GM19025 (cell line): ENCODE measurements around the gene GGT6.

ENCODE experiments used
- ATAC-seq: cut with Tn5 transposase; IDR thresholded peaks from one replicate; pipeline ENCODE4 v1.9.1; 2021; ENCODE audit warnings: mild to moderate bottlenecking, low read depth, moderate library complexity; ENCODE audit not compliant: unreplicated experiment

GGT6 gene

GRCh38 chr17:4554997-4555799 is 5.2 kb downstream of the GGT6 start, which contains the start of gene MYBBP1A:
Gene MYBBP1A (minus strand): TSS chr17:4555384. CDS start chr17:4555324, 60 bp downstream.
- ATAC-seq, result peak; percentile 89

- no peak for ATAC-seq
These were observed 5.9 kb downstream of the GGT6 start for GRCh38 chr17:4554441-4554996.

- no peak for ATAC-seq
These were observed 6.7 kb downstream of the GGT6 start for GRCh38 chr17:4553669-4554068.

GRCh38 chr17:4551796-4552525 is 8.4 kb downstream of the GGT6 start:
- no peak for ATAC-seq

GRCh38 chr17:4551141-4551540 is 9.2 kb downstream of the GGT6 start:
- ATAC-seq, result no peak

- ATAC-seq, result no peak
These were observed 9.8 kb downstream of the GGT6 start for GRCh38 chr17:4550534-4551039.

- no peak for ATAC-seq
These were observed 10.4 kb downstream of the GGT6 start for GRCh38 chr17:4549781-4550533.

DNA sequence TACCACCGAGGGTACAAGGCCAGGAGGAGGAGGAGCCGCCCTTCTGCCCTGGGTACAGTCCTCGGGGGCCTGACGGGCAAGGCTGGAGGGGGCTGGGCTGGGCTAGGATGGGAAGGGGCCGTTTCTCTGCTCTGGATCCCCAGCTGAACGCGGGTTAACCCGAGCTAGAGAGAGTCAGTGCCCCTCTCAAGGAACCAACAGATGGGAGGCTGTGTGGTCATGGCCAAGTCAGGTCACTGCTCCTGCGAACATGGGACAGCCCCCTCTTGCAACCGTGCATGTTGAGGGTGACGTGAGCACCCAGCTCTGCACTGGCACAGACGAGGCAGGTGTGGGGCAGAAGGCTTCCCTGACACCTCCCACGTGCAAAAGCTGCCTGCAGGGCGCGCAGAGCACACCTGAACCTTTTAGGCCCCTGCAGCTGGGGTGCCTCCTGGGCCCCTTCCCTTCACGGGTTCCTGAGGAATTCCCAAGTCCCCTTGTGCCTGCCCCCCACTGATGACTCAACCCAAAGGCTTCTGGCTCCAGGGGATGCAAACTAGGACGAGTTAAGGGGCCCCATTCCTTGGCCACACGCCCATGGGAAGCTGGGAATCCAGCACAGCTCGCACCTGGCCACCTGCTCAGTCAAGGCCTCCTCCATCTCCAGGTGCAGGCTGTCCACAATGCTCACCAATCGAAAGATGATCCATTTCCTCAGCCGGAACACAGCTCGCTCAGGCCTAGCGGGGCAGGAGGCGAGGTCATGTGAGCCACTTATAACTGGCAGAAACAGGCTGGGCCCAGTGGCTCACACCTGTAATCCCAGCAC is 11.5 kb downstream of the GGT6 start:
- no peak for ATAC-seq

DNA sequence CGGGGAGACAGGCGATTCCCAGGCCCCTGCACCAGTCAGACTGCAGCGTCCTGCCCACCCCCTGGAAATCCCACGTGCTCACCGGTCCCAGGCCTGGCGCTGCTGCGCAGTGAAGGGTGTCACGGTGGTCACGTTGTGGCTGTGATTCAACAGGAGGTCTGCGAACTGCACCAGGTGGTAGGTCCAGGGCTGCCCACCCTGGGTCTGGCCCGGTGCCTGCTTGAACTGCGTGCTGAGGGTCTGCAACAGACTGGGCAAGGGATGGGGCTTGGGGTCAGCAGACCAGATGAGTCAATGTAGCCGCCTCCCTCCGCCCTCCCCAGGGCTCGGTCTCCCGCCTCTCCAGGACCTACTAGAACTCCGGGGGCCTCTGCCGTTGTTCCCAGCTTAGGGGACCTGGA is 12.3 kb downstream of the GGT6 start:
- ATAC-seq, result no peak

GRCh38 chr17:4547118-4547906 is 13.1 kb downstream of the GGT6 start:
- ATAC-seq, result no peak

- no peak for ATAC-seq
These were observed 15.0 kb downstream of the GGT6 start for GRCh38 chr17:4545217-4545951.

DNA sequence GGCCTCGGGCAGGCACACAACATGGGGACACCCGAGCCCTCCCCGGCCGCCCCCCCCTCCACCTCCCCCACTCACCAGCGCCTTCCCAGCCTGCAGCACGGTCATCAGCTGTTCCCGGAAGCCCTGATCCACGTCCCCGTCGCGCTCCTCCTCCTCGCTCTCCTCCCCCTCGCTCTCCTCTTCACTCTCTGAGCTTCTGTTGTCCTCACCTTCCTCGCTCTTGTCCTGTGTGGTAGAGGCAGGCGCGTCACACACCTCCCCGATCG is 15.5 kb downstream of the GGT6 start:
- no peak for ATAC-seq

GRCh38 chr17:4544135-4544950 is 16.0 kb downstream of the GGT6 start:
- no peak for ATAC-seq

- ATAC-seq, result no peak
These were observed 16.8 kb downstream of the GGT6 start for GRCh38 chr17:4543557-4544026.

GRCh38 chr17:4542726-4543191 is 17.6 kb downstream of the GGT6 start:
- ATAC-seq, result no peak

- no peak for ATAC-seq
These were observed 18.2 kb downstream of the GGT6 start for GRCh38 chr17:4542003-4542725.
